Stomach (tissue), 9 donors: ENCODE results near the gene NKX6-2. TPM values are rescaled to one million over a fixed set of nuclear protein-coding genes. Genes with fewer than 3 reads are reported as not detected.

Source experiments
- DNase-seq, 2 donors: peaks; one replicate each; pipeline versions ENCODE4 v3.0.0 to v3.0.0-alpha.2; 2013 to 2019
- H3K27ac ChIP-seq, 5 donors: fragments of 200-600 bp in 4 of 5; sonication (generic) in 4 of 5; one replicate each; pipeline ENCODE4 v1.5.1; 2013 to 2019; ENCODE audit warnings: mild to moderate bottlenecking in 1 of 5, moderate library complexity in 1 of 5
- H3K27me3 ChIP-seq, 3 donors: fragments of 200-600 bp; sonication (generic); one replicate each; pipeline ENCODE4 v1.5.1; 2017 to 2019; ENCODE audit warnings: mixed run types in 1 of 3
- H3K36me3 ChIP-seq, 4 donors: fragments of 200-600 bp; sonication (generic); 1 replicate in 3 of 4; 2 replicates in 1 of 4; pipeline ENCODE4 v1.5.1; 2016 to 2019
- H3K4me1 ChIP-seq, 4 donors: fragments of 200-600 bp; sonication (generic); one replicate each; pipeline ENCODE4 v1.5.1; 2016 to 2019
- H3K4me3 ChIP-seq, 4 donors: fragments of 200-600 bp; sonication (generic) in 3 of 4; one replicate each; pipeline ENCODE4 v1.5.1; 2016 to 2019; ENCODE audit warnings: mild to moderate bottlenecking in 1 of 4
- H3K9me3 ChIP-seq, 4 donors: fragments of 200-600 bp; sonication (generic); one replicate each; pipeline ENCODE4 v1.5.1; 2016 to 2019
- CTCF ChIP-seq, 7 experiments: fragments of 450-650 bp in 4 of 7; fragments of 200-600 bp in 3 of 7; sonication (generic) in 3 of 7; IDR thresholded peaks; one replicate each; pipeline ENCODE4 v1.5.1; 2016 to 2019; ENCODE audit warnings: antibody characterized with exemption in 7 of 7, control low read depth in 2 of 7, mild to moderate bottlenecking in 1 of 7
- EP300 ChIP-seq: sonication (generic); formaldehyde crosslinking; IDR thresholded peaks from one replicate; pipeline ENCODE4 v1.6.1; 2017; ENCODE audit warnings: antibody characterized with exemption
- POLR2A ChIP-seq, 4 donors: fragments of 450-650 bp; IDR thresholded peaks; one replicate each; pipeline ENCODE4 v1.6.1; 2016; ENCODE audit warnings: antibody characterized with exemption in 4 of 4, control low read depth in 2 of 4, mild to moderate bottlenecking in 1 of 4, moderate library complexity in 1 of 4
- POLR2AphosphoS5 ChIP-seq, 3 donors: sonication (generic); formaldehyde crosslinking; IDR thresholded peaks; one replicate each; pipeline ENCODE4 v1.6.1; 2016; ENCODE audit warnings: antibody characterized with exemption in 3 of 3
- WGBS, 5 donors: extraction: QIAGEN DNeasy Blood & Tissue Kit in 3 of 5; methylation state at CpG; one replicate each; pipeline versions ENCODE4 v1.1.5 to v1.1.7; 2013 to 2018; 5-methylcytosine and 5-hydroxymethylcytosine counted together
- intact Hi-C: fragments of 100-400 bp; cut with DNase I; formaldehyde crosslinking; loops from one replicate; pipeline ENCODE4 v1.15.1; 2023; ENCODE audit warnings: low total_unique reads
- polyA plus RNA-seq, 3 donors: library from polyadenylated mRNA; stranded (reverse); fragments of 200-250 nt; gene quantifications; one replicate each; pipeline ENCODE4 v1.2.3, GENCODE V29; 2013
- total RNA-seq, 5 donors: library from RNA; depleted of rRNA; stranded (reverse); fragments of >200 nt; gene quantifications; one replicate each; pipeline versions ENCODE4 v1.1.0 to v1.2.3, GENCODE V29; 2014 to 2016
- donor health status: healthy with polysubstance abuse.
- donor health status: Bipolar disorder and iron deficiency.
- donor health status: healthy.

NKX6-2 gene
- total and polyA plus RNA-seq, 8 donors, result 0.65 to 75.8 (median 10.0) TPM; not detected in 2

DNA sequence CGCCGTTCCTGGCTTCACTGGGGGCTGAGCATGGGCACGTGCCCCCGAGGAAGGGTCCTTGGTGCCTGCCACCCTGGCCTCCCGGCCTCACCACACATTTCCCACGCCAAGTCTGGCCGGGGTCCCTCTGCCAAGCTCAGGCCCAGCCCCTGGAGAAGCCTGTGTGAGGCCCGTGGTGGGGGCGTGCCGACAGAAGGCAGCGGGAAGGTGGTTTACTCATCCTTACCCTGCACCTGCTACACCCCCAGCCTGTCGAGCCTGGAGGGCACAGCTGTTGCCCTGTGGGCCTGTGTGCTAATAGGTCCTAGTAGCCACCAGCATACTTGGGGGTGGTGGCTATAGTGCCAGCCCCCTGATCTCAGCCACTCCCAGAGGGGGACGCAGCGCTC, 46.7 kb downstream of the NKX6-2 start:
- Histone ChIP-seq H3K9me3 (no peaks in the 10 kb centered on the region), H3K36me3 (peaks cover 4 to 70% (median 53%) of the 10 kb centered on the region in 4 donors), H3K4me1 (no peaks in the 10 kb centered on the region), H3K27me3 (no peaks in the 10 kb centered on the region), H3K27ac (no peak overlapping the region), H3K4me3 (no peak overlapping the region)
- intact Hi-C loops, result no loop called here
- TF ChIP-seq EP300, result no peak
- TF ChIP-seq POLR2AphosphoS5 (IDR thresholded peaks at IDR 0.05), result no peak
- no peak for TF ChIP-seq CTCF (IDR thresholded peaks at IDR 0.05)
- no peak for TF ChIP-seq POLR2A (IDR thresholded peaks at IDR 0.05)
- 87 to 95% (median 88%) methylated on average over 14 of the region's 14 CpGs for WGBS, 5 donors
- DNase-seq, result no peak

DNA sequence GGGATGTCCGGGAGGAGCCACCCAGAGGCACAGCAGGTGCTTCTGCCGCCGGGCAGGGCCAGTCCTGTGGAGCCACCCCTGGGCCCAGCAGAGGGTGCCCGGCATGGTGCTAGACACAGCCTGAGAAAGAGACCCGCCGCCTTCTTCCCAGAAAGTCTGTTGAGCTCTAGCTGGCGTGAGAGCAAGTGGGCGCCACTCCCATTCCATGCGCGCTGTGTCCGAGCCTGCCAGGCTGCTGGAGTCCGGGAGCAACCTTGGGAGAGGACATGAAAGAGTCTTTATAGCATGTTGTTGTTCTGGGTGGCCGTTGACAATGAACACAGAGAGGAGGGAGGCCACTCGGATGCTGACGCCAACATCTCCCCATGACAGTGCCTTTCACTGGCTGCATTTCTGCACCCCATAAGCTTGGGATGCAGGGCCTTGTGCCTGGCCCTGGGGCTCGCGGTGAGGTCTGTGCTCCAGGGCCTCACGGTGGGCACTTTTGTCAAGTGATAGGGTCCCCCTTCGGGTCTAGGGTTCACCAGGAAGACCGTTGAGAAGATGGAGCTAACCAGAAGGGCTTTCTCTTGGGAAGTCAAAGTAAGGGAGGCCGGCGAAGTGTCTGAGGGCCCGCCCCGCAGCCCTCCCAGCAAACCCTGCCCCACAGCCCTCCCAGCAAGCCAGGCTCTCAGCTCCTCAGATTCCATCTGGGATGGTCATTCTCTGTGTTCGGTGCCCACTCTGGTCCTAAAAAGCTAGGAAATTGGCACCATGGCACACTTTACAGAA, 47.3 kb downstream of the NKX6-2 start:
- Histone ChIP-seq H3K36me3 (peaks cover 4 to 71% (median 58%) of the 10 kb centered on the region in 4 donors), H3K27me3 (no peaks in the 10 kb centered on the region), H3K4me1 (no peaks in the 10 kb centered on the region), H3K4me3 (no peak overlapping the region), H3K27ac (no peak overlapping the region), H3K9me3 (no peaks in the 10 kb centered on the region)
- 88 to 95% (median 94%) methylated on average over 17 to 25 of the region's 25 CpGs for WGBS, 5 donors
- TF ChIP-seq POLR2A (IDR thresholded peaks at IDR 0.05) (no peak), CTCF (IDR thresholded peaks at IDR 0.05) (no peak), EP300 (no peak), POLR2AphosphoS5 (IDR thresholded peaks at IDR 0.05) (no peak)
- intact Hi-C loops, result no loop called here
- no peak for DNase-seq

DNA sequence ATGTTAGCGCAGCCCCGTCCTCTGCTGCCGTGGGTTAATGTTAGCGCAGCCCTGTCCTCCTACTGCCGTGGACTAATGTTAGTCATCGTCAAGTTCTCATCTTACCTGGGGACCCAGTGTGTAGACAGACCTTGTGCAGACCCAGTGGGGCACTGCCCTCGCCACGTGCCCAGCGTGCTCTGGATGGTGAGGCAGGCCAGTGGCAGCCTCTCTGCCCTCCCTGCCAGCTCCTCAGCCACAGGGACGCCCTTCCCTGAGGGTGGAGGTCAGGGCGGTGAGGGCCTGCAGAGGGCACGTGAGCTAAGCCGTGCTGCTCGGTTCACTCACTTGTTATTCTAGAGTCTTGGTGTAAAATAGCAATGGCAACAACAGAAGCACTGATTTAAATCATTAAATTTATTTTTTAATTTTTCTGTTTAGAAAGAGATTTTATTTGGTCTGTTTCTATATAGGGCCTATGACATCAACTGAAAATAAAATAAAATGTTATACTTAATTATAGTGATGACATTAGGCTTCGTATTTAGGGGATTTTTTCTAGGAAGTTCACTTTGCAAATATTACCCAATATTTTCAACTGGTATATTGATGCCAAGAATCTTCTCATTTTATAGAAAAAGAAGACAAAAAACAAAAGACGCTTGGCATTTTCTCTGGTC, 48.4 kb downstream of the NKX6-2 start:
- no peak for DNase-seq
- 84 to 90% (median 87%) methylated on average over 16 of the region's 16 CpGs for WGBS, 5 donors
- Histone ChIP-seq H3K27me3 (no peaks in the 10 kb centered on the region), H3K4me1 (no peaks in the 10 kb centered on the region), H3K36me3 (peaks cover 4 to 74% (median 65%) of the 10 kb centered on the region in 4 donors), H3K9me3 (no peaks in the 10 kb centered on the region), H3K27ac (no peak overlapping the region), H3K4me3 (no peak overlapping the region)
- no peak for TF ChIP-seq CTCF (IDR thresholded peaks at IDR 0.05)
- no peak for TF ChIP-seq POLR2AphosphoS5 (IDR thresholded peaks at IDR 0.05)
- TF ChIP-seq POLR2A (IDR thresholded peaks at IDR 0.05), result no peak
- TF ChIP-seq EP300, result no peak
- intact Hi-C loops, result no loop called here

DNA sequence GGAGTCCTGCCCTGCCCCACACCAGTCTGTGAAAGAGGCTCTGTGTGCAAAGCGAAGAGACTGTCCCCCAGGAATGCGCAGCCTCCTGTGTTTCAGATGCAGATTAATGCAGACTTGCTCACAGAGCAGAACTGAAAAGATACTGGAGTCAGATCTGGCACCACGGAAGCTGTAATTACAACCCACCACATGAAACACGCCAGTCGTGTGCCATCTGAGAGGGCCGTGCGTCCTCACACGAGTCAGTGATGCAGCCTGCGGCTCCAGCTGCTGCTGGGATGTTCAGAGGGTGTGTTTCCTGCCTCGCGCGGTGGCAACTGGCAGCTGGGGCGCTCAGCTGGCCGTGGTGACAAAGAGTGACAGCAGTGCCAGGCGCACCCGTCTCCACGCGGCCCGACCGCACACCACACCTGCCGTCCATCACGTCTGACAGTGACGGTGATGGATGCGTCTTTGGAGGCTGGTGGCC, 50.0 kb downstream of the NKX6-2 start:
- no peak overlapping the region for H3K27ac ChIP-seq
- peaks cover 4 to 74% (median 62%) of the 10 kb centered on the region in 4 donors for H3K36me3 ChIP-seq
- no peaks in the 10 kb centered on the region for H3K4me1 ChIP-seq
- no peaks in the 10 kb centered on the region for H3K27me3 ChIP-seq
- no peak overlapping the region for H3K4me3 ChIP-seq
- no peak for DNase-seq
- intact Hi-C loops, result no loop called here
- 86 to 91% (median 90%) methylated on average over 20 to 24 of the region's 24 CpGs for WGBS, 5 donors
- no peaks in the 10 kb centered on the region for H3K9me3 ChIP-seq
- TF ChIP-seq EP300 (no peak), CTCF (IDR thresholded peaks at IDR 0.05) (no peak), POLR2AphosphoS5 (IDR thresholded peaks at IDR 0.05) (no peak), POLR2A (IDR thresholded peaks at IDR 0.05) (no peak)
